A172 (cell line): ENCODE measurements around the gene NEAT1. TPM values are rescaled to one million over a fixed set of nuclear protein-coding genes. Genes with fewer than 3 reads are reported as not detected.
"Not testable (repeated sequence)": the region's sequence is repeated elsewhere in the genome, so short reads cannot be mapped to it uniquely, and the experiment has no call there.

Source experiments
- DNase-seq: peaks from one replicate; pipeline ENCODE4 v3.0.0-alpha.2; 2015; ENCODE audit warnings: low spot score
- total RNA-seq: library from RNA; depleted of rRNA; stranded (reverse); fragments of >200 nt; shearing (Covaris generic); gene quantifications from 2 replicates; pipeline ENCODE4 v1.2.3, GENCODE V29; 2014

The NEAT1 gene
- total RNA-seq, 1 experiment from 2014 or later, result 28.9 TPM

DNA sequence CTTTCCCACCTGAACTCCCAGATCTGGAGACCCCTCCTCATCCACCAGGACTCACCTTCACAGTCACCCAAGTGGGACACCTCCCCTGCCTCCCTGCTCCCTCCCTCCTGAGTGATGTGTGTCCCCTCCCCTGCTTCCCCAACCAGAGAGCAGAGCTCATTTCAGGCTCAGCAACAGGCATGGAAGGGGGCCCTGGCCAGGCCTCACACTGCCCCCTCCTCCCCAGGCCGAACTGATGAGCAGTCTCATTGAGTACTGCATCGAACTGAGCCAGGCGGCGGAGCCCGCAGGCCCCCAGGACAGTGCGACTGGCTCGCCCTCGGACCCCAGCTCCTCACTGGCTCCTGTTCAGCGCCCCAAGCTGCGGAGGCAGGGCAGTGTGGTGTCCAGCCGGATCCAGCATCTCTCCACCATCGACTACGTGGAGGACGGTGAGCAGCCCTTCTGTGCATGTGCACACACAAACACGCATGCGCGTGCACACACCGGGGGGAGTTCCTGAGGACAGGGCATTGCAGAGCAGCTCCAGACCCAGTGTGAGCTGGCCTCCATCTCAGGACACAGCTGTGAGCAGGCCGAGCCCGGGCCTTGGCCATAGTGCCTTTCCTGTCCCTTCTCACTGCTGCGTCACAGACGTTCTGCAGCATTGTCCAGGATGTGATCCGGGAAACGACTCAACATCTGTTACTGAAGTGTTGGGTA, 17.8 kb upstream of the NEAT1 start:
- no peak for DNase-seq

DNA sequence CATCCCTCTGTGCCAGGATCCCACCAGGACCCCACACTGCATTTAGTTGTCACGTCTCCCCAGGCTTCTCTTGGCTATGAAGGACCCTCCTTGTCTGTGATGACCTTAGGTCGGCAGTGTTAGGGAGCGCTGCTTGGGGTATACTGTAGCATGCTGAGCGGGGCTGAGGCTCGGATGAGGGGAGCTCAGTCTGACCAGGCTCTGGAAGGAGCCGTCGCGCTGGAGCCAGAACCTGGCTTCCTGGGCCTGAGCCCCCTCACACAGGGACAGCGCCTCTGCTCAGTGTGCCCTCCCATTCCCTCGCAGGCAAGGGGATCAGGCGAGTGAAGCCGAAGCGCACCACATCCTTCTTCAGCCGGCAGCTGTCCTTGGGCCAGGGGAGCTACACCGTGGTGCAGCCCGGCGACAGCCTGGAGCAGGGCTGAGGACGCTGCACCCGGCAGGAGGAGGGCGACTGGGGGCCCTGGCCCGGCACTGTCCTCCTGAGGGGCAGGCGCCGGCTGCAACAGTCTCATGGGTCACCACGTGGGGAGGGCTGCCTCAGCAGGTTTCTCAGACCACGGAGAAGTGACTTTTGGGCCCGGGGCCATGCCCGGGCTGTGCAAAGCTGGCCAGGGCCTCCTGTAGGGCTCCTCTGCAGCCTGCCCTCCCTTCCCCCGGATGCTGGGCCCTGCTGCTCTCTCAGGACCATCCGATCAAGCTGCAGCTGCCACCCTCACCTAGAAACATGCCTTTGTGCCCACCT, 11.5 kb upstream of the NEAT1 start:
- no peak for DNase-seq

DNA sequence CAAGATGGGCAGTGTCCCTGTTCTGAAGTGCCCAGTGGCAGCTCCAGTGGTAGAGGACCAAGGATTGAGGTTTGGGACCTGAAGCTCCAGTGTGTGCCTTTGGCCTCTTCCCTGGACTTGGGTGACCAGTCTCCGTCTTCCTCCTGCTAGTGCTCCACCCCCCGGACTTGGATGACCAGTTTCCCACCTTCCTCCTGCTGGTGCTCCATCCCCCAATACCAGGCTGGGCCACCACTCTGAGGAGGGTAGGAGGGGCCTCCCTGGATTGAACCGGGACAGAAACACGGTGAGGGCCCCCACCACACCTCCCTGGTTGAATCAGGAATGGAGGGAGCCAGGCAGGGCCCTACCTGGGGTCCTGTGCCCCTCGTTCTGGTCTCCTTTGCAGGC, 10.9 kb upstream of the NEAT1 start:
- DNase-seq, result no peak

DNA sequence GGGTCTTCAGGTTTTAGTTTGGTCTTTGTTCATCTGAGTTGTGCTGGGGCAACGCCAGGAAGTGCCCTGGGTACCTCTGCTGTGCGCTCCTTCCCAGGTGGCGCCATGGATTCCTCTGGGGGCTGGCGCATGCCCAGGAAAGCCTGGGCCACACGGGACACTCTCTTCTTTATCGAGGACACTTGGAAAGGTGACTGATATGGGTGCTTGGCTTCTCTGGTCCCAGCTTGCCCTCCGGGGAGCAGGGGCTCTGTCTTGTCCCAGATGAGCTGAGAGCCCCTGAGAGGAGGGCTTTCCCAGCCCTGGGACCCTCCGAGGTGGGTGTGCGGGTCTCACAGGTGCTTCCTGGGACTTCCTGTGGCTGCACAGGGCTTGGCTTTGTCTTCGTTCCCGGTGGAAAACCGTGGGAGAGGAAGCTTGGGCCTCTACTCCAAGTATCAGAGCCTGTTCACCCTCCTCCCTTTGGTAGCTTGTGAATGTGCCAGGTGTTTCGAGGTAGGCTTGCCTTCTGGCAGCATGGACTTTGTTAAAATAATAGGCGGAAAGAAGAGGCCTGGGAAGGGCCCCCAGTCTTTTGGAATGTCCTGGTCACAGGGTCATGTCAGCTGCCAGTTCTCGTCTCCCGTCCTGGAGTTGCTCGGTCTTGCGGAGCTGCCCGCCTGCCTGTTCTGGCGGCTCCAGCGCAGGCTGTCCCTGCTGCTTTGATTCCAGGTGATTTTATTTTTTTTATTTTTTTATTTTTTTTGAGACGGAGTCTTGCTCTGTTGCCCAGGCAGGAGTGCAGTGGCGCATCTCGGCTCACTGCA, 10.1 kb upstream of the NEAT1 start:
- DNase-seq, result no peak

DNA sequence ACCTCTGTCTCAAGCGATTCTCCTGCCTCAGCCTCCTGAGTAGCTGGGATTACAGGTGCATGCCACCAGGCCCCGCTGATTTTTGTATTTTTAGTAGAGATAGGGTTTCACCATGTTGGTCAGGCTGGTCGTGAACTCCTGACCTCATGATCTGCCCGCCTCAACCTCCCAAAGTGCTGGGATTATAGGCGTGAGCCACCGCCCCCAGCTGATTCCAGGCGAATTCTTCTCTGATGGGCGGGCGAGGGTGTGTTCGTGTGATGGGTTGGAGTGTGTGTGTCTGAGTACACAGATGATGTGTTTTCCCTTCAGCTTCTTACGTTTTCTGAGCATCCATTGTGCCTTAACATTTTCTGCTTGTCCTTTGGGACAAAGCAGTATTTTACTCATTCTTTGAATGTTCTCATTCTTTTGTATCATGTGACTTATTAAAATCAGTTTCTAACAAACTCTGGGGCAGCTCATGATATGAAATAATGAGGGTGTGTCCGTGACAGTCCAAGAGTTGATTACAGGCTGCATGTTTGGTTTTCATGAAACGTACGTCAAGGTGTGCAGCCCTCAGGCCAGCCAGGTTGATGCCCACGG, 9.4 kb upstream of the NEAT1 start:
- DNase-seq, result not testable (repeated sequence)

DNA sequence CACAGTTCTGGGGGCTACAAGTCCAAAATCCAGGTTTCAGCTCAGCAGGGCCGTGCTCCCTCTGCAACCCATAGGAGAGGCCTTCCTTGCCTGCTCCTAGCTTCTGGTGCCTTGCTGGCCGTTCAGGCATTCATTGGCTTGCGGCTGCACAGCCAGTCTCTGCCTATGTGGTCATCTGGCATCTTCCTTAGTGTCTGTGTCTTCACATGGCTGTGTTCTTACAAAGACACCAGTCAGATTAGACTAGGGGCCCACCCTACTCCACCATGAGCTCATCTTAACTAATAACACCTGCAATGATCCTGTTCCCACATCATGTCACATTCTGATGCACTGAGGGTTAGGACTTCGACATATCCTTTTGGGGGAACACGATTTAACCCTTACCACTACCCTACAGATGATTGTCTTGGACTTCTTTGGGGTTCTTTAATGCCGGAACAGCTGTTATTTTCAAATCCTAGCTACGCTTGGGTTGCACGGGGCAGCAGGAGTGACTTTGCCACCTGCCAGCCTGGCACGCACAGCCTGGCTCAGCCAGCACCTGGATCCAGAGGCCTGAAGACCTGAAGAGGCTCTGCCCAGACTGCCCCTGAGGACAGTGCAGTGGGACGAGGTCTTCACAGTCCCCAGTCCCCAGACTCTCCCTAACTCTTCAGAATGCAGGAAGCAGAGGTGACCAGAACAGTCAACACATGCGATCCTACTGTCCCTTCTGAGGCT, 7.7 kb upstream of the NEAT1 start:
- DNase-seq, result no peak

DNA sequence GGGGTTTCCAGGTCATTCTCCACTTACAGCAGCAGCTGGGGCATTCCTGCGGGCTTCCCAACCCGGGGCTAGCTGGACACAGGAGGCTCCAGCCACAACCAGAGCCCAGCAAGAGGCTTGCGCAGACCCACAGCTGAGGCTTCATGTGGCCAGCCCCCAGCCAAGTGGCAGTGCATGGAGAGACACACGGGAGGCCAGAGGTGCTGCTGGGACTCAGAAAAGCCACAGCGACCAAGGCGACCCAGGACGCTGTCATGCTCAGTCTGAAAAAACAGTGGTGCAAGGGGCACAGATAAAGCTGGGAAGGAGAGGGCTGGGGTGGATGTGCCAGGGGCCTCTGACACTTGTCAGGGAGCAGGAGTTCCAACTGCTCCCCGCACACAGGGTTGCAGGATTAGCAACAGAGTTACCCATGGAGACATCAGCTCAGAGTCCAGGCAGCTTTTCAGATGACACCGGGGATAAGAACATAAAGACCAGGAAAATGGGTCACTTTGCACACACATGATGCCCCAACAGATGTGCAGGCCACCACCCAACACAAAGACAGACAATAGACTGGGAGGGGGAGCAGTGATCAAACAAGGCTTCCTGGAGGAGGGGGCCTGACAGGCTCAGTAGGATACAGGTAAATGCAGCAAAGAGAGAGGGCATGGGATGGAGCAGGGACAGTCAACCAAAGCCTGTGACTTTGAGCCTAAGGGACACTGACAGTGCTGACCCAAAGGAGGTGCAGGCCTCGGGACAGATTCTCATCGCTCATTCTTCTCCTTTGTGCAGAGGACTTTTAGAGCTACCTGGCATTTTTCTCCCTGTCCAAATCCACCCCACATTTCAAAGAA, 6.9 kb upstream of the NEAT1 start:
- no peak for DNase-seq

DNA sequence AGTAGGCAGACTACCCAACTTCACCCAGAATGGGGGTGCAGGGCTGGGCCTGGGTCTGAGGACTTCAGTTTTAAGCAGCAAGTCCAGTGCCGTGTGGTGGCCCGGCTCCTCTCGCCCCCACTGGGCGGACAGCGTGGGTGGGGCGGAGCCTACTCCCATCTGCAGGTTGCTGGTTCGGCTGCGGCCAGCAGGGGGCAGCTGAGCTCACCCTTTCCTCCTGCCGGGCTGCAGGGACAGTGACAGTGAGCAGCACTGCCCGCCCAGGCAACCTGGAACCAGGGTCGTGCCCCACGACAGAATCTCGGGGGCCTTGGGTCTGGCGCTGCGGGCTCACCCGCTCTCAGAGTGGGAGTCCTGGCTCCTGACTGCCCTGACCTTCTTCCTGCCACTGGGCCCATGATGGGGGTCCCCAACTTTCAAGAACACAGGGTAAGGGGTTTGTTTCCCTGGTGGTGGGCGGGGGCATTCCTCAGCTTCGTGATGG, 6.2 kb upstream of the NEAT1 start:
- peak; percentile 73 for DNase-seq

DNA sequence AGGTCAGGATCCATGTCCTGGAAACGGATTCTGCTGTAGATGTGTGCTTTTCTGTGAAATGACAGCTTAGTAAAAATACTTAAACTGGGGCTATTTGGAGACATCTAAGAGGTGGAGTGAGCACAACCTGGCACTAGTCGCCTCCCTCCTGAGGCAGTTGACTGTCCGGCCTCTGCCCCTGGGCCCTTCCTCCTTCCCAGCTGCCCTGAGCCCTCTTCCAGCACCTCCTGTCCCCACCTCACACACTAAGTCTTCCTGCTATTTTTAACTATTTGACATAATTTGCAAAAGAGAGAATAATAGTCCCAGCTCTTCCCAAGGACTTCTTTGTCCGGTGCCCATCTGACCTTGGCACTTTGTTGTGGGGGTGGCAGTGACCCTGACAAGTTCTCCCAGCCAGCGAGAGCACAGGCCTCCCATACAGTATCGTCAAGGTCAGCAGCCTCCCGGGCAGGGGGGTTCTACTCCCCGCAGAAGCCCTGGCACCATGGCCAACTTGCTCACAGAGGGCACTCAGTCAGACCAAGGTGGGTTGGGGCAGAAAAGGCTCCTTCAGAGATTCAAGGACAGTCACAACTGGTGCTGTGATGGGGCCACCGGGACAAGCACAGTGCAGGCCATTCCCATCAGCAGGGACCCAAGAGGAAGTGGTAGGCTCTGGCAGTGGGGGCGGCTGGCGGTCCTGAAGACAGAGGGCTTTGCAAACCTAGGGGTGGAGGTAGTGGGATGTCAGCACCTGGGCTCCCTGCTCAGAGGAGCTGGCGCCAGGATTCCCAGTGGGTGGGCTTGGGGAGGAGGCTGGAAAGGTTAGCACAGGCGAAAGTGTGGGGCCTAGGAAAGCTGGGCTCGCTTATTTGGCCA, 5.5 kb upstream of the NEAT1 start:
- peak; percentile 17 for DNase-seq

DNA sequence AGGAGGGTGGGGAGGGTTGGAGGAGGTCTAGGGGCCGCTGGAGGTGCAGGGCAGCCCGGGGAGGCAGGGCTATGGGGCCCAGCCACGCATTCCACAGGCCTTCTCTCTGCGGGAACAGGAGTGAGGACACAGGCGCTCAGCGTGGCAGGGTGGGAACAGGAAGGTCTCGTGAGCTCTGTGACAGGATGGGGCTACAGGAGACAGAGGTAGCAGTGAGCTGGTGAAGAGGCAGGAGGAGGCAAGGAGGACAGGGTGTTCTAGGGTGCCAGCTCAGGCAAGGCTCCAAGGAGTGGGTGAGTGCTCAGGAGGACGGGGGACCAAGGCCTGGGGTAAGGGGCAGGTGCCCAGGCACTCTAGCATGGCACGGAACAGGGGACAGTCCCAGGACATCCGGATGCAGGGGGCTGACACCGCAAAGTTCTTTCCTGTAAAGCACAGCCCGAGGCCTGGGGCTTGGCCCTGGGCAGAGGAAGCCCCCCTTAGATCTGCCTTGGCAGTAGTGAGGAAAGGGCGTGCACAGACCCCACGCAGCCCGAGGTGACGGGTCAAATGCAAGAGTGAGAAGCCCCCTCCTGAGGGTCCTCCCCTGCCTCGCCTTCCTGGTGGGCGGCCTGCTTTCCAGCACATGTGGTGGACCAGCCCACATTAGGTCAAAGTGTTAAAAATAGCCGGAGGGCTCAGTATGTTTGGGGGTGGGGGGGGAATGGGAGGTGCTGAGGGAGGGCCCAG, 4.7 kb upstream of the NEAT1 start:
- DNase-seq, result peak; percentile 23

DNA sequence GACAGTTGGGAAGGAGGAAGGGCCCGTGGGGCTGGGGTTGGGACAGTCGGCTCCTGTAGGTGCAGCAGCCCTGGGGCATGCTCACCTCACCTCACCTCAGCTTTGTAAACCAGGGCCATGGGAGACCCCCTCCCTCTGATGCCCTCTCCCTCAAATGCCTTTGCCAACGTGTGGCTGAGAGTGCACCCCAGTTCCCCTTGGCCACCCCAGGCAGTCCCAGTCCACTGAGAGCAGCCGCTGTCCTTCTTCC, 4.2 kb upstream of the NEAT1 start:
- DNase-seq, result no peak

DNA sequence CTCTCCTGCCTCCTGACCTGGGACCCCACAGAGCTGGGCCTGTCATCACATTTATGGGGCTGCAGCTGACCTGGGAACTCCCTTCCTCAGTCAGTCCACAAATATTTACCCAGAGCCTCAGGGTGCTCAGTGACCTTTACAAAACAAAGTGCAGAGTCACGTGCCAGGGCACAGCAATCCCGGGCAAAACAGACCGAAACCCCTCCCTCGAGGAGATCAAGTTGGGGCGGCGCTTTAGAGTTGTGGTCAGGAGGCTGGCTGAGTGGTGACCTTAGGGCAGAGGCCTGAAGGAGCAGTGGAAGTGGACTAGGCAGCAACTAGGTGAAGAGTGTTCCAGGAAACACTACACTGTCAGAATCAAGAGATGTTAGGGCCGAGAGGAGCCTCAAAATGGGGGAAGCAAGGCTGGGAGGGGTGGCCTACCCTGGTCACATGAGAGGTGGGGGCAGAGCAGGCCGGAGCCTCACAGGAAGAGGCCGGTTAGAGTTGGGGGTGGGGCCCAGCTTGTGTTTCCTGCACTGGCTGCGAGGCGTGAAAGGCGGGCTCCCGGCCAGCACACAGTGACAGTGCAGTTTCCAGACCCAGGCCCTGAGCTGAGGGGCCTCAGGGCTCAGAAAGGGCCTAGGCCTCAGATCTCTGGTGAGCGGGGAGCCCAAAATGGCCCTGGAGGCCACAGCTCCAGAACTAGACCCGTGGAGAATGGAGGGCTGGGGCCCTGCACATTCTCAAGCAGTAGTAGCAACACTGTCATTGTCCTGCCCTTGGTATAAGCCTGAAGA, 3.7 kb upstream of the NEAT1 start:
- DNase-seq, result peak; percentile 98

DNA sequence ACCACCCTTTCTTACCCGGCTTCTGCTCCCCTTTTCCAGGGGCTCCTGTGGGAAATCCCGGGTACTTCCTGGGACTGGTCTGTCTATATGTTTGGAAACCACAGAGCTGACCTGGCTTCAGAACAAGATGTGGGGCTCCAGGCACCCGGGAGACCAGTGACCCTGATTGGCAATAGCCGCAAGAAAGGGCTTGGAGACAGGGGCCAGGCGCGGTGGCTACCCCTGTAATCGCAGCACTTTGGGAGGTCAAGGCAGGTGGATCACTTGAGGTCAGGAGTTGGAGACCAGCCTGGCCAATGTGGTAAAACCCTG, 3.2 kb upstream of the NEAT1 start:
- DNase-seq, result no peak

DNA sequence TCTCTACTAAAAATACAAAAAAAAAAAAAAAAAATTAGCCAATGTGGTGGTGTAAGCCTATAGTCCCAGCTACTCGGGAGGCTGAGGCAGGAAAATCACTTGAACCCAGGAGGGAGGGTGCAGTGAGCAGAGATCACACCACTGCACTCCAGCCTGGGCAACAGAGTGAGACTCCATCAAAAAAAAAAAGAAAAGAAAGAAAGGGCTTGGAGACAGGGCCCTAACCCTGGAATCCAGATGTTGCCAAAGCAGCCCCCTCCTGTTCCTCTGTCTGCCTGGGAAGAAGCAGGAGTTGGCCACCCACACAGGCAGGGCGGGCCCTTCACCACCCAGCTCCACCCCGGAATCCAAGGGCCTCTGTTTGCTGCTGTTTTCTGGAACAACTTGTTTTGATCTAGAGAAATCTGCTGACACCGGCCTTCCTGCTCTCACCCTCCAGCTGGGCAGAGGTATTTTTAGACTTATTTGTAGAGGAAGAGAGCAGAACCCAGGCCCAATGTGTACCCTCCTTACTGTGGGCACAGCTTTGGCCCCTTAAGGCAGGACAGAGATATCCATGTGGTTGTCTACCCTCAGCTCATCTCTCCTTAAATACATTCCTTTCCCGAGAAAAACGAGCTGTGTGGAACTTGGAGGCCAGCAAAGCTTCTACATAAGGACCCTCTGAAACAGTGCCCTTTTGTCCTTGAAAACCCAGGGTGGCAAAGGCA, 2.7 kb upstream of the NEAT1 start:
- DNase-seq, result peak; percentile 88

DNA sequence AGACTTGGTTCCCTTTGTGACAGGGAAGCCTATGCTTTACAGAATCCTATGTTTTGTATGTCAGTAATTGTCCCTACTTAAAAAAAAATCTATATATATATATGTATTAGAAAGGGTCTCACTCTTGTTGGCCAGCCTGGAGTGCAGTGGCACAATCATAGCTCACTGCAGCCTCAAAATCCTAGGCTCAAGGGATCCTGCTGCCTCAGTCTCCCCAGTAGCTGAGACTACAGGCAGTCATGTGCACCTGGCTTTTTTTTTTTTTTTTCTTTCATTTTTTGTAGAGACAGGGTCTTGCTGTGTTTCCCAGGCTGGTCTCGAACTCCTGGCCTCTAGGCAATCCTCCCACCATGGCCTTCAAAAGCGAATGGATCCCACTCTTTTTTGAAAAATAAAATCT, 2.1 kb upstream of the NEAT1 start:
- DNase-seq, result no peak

DNA sequence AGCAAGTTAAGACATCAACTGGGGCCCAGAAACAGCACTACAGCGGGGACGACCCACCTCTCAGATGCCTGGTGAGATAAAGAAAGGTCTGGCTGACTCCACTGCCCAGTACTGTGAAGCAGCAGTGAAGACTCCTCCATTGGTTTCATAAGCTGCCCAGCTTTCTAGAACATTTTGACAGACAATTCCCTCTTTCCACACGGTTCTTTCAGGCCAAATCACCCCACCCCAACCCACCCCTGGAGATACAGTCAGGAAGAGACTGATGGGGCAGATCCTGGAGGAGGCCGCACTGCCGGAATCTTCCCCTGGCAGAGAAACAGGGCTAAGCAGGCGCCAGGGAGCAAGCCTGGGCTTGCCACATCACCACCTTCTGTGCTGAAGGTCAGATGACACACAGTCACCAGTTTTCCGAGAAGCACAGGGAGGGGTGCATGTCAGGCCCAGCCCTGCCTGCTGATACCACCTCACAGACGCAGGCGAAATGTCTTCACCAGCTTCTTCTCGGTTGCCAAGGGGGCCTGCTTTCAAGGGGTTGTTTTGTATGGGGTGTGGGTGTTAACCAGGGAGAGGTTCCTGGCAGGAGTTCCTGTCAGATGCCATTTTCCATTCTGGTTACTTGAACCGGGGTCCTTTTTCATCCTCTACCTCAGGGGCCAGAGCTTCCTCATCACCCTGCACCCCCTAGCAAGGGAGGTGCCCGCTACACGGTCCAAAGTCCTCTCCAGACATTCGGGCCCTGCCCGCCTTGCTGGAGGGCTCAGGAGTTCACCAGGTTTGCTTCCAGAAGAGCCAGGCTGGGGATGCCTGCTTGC, 1.4 kb upstream of the NEAT1 start:
- DNase-seq, result peak; percentile 96
